GM21737 (cell line): Measurements from ENCODE around the gene PTX4.

ENCODE experiments used
- ATAC-seq: cut with Tn5 transposase; IDR thresholded peaks from one replicate; pipeline ENCODE4 v1.9.1; 2021; ENCODE audit warnings: mild to moderate bottlenecking, moderate library complexity; ENCODE audit not compliant: unreplicated experiment

PTX4 gene, protein sequence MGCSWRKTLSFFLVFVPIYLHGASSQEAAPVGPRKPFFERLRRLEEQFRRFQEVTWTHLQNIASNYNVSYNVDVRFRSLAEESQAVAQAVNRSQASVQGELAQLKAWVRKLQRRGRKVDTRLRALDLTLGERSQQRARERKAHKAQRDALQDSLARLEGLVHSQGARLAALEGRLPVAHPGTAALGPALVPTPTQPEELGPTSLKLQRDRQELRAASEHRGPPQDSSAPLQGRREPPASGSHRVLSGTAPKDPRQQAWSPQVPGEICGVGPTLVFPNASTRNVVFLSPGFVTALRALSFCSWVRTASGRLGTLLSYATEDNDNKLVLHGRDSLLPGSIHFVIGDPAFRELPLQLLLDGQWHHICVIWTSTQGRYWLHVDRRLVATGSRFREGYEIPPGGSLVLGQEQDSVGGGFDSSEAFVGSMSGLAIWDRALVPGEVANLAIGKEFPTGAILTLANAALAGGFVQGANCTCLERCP

GRCh38 chr16:1488619-1489018 lies at the start of gene PTX4:
PTX4 (minus strand) TSS chr16:1488944; CDS start chr16:1488909, 35 bp downstream.
- no peak for ATAC-seq

GRCh38 chr16:1537763-1538289 lies 49.1 kb upstream of the PTX4 start:
- ATAC-seq: no peak

- ATAC-seq: no peak
These were observed 48.4 kb upstream of the PTX4 start for GRCh38 chr16:1537138-1537577.

- ATAC-seq: no peak
These were observed 47.9 kb upstream of the PTX4 start for GRCh38 chr16:1536601-1537000.

DNA sequence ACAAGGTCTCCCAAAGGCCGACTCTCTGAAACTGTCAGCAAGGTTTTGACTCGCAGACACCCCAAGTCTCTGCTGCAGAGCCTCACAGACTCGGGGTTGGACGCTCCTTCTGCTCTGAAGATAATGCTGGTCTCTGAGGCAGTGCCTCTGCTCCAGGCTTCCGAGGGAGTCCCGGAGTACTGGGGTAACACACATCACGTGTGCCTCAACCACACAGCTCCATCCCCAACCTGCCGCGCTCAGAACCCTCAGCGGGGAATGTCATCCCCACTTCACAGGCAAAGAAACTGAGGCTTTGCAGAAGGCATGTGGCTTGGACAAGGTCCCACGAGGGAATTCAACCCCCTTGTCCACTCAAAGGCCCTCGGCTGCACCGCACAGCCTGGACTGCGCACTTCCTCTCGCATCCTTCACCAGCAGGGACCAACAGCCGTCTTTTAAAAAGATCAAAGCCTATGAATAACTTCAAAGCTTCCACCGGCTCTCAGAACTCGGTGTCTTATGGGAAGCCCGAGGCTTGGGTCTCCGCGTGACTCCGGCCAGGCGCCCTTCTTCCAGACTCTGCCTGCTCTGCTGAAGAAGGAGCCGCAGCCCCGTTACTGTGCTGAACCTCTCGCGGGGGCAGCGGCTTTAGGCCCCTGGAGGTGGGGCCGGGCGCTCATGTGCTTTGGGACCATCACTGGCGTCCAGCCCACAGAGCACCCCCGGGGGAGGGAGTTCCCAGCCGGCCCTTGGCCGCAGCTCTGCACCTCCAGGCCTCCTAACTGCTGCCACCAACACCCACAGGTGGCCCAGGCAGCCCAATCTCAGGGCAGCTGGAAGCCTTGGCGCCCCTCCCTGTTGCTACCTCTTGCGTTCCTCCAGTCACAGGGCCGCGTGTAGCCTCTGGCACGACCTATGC lies 46.9 kb upstream of the PTX4 start:
- ATAC-seq: no peak

DNA sequence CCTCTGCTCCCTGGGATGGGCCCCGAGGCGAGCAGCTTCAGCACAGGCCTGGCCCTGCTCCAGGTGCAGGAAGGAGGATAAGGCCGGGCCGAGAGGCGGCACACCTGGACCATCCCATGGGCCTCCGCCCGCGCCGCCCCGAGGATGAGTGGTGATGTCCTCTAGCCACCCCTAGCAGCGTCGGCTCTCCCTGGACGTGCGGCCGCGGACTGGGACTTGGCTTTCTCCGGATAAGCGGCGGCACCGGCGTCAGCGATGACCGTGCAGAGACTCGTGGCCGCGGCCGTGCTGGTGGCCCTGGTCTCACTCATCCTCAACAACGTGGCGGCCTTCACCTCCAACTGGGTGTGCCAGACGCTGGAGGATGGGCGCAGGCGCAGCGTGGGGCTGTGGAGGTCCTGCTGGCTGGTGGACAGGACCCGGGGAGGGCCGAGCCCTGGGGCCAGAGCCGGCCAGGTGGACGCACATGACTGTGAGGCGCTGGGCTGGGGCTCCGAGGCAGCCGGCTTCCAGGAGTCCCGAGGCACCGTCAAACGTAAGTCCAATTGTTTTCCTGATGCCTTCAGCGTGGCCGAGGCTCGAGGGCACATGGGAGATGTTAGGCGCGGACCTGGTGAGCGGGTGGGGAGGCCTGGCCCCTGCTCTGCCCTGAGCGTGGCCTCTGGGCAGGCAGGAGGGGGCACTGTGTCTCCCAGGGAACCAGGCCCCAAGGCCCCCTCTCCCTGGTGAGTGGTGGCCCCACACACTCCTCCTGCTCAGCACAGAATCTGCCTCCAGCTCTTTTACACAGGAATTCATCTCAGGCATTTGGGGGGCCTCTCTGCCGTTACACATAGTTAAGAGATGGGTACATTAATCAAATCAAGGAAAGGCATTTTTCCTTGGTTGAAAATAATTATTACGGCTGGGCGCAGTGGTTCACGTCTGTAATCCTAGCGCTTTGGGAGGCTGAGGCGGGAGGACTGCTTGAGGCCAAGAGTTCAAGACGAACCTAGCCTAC lies 45.6 kb upstream of the PTX4 start:
- ATAC-seq: no peak

DNA sequence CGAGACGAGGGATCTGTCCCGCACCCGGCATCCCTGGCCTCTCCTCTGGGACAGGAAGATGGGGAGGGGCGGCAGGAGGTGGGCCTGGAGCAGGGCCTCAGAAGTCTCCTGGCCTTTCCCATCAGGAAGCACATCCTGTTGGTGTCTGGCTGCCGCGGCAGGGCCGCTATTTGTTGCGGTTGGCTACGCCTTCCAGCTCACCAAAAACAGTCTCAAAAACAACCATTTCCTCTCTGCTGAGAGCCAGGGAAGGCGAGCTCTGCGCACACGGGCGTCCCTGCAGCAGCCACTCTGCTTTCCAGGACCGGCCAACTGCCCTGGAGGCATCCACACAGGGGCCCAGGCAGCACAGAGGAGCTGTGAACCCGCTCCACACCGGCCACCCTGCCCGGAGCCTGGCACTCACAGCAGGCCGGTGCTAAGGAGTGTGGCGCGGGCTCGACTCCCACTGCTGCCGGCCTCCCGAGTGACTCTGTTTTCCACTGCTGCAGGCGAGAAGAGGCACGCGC lies 44.8 kb upstream of the PTX4 start, which contains the start of gene TMEM204:
Gene TMEM204 (plus strand): TSS at position 224 of the 509 bp plus-strand sequence. CDS start 610 bp downstream, outside the sequence.
- ATAC-seq: no peak

GRCh38 chr16:1532771-1533170 lies 44.0 kb upstream of the PTX4 start:
- ATAC-seq: no peak

GRCh38 chr16:1532081-1532760 lies 43.5 kb upstream of the PTX4 start:
- no peak for ATAC-seq

GRCh38 chr16:1531638-1531910 lies 42.8 kb upstream of the PTX4 start:
- ATAC-seq: no peak

GRCh38 chr16:1530883-1531637 lies 42.3 kb upstream of the PTX4 start:
- ATAC-seq: no peak

GRCh38 chr16:1530349-1530882 lies 41.7 kb upstream of the PTX4 start:
- ATAC-seq: no peak

DNA sequence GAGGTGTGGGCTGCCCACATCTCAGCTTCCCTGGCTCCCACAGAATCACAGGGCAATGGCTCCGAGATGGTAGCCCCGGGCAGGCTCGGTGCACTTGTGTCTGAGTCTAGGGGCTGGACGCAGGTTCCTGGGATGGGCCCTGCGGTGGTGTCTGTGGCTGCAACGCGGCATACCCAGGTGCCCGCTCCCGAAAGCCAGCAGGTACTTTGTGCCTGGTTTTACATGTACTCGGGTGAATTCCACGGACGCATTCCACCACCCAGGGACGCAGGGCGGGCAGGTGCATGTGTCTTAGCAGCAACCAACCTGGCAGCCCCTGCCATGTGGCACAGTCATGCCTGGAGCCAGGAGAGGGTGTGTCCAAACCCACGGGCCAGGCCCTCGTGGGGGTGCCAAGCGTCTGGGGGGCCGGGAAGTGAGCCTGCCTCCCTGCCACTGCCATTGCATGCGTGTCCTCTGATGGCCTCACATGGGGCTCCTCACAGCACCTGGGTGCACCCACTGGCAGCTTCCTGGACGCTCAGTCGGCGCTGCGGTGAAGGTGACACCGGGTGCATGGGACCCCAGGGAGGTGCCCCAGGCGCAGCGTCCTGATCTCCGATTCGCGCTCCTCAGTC lies 40.3 kb upstream of the PTX4 start:
- no peak for ATAC-seq

- ATAC-seq: no peak
These were observed 39.4 kb upstream of the PTX4 start for GRCh38 chr16:1527836-1528811.

DNA sequence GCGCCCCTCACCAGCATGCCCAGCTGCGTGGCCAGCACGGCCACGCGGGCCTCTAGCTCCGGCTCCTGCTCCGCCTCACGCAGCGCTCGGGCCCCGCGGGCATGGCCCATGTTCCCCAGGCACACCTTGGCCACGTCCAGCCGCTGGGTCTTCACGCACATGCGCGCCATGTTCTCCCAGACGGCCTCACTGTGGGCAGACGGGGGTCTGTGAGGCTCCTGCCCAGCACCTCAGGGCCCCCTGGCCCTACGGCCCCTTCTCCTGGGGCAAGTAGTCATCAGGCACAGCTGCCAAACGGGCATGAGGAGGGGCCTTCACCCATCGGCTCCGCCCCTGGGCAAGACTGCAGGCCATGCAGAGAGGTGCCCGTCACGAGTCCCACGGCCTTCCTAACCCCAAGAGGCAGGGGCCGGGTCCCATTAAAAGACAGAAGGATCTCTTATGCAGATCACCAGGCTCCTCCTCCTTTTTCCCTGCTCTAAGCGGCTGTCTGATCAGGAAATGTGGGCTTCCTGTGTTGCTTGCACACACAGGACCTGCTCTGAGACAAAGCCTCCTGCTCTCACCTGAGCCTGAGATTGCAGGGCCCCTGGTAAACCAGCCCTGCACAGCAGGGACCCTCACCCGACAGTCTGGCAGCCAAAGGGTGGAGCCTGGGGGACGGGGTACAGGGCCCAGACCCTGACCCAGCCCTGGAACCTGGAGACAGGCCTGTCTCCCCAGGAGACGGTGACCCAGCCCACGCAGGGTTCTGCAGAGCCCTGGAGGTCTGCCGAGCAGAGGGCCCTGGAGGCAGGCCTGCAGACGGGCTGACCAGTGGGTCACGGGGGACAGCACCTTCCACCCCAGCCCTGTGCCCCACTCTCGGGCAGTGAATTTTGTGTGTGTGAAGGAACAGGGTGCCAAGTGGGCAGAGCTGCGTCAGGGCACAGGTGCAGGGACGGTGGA lies 38.1 kb upstream of the PTX4 start:
- ATAC-seq: no peak
